ENCODE measurements around the gene SUPT5H.

Gene SUPT5H

GRCh38 chr19:39520541-39521484 lies 75.4 kb downstream of the SUPT5H start:
- no peak for DNase-seq (ENCODE audit: low read depth in 2 of 2)

GRCh38 chr19:39524495-39524894 lies 79.1 kb downstream of the SUPT5H start:
- no peak for DNase-seq (ENCODE audit: low read depth in 2 of 2)

GRCh38 chr19:39525205-39525604 lies 79.8 kb downstream of the SUPT5H start:
- no peak for DNase-seq (ENCODE audit: low read depth in 2 of 2)

All from stimulated activated CD4-positive, alpha-beta T cell treated with anti-CD3 and anti-CD28 coated beads, Interleukin-12 subunit alpha, Interleukin-12 subunit beta, amount 100 ng/mL, for 24 hours (primary cell).